HL-60/S4 treated with phorbol 12-myristate 13-acetate at 8.2 ng/mL for 4 days and 3 days (cell line): ENCODE results near the gene PLAAT2.
"Not testable (repeated sequence)": the region's sequence is repeated elsewhere in the genome, so short reads cannot be mapped to it uniquely, and the experiment has no call there.

Source experiments
- in situ Hi-C: fragments of 300-500 bp; cut with MboI; formaldehyde crosslinking; loops from 2 replicates; pipeline ENCODE4 v1.15.0; 2022; ENCODE audit warnings: low sequenced_read_pairs

The PLAAT2 gene

DNA sequence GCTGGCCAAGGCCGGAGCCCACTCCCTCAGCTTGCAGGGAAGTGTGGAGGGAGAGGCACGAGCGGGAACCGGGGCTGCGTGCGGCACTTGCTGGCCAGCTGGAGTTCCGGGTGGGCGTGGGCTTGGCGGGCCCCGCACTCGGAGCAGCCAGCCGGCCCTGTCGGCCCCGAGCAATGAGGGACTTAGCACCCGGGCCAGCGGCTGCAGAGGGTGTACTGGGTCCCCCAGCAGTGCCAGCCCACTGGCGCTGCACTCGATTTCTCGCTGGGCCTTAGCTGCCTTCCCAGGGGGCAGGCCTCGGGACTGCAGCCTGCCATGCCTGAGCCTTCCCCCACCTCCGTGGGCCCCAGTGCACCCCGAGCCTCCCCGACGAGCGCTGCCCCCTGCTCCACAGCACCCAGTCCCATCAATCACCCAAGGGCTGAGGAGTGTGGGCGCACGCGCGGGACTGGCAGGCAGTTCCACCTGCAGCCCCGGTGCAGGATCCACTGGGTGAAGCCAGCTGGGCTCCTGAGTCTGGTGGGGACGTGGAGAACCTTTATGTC lies 13.0 kb downstream of the PLAAT2 start:
- in situ Hi-C loops: not testable (repeated sequence)

DNA sequence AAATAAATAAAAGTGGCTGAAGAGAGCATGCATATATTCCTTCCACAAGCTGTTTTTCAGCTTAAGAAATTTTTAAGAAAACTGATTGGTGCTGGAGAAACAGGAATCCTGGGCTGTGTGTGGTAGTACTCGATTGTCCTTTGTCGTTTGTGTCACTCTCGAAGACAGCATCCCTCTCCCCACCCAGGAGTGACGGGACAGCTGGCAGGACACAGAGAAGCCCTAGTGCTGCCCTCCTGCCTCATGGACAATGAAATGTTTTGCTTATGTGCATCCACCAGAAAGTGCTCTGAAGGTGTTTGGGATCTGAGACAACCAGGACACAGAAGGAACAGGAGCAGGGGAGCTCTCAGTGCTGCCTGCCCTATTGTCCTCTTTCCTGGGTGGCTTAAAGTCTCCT lies 13.8 kb downstream of the PLAAT2 start:
- in situ Hi-C loops: no loop called here

DNA sequence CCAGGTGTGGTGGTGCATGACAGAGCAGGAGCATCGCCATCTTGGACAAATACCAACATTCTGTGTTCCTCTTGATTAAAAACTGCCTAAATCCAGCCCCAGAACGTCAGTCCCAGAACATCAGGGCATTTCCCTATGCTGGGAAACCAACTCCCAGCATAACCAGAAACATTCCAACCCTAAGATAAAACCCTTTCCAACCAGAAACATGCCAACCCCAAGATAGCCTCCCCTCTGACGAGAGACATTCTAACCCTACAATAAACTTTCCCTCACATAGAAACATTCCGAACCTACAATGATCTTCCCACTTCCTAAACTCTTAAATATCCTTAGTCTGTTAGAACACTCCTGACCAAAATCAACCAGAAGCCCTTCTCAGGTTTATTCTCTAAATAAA lies 15.0 kb downstream of the PLAAT2 start:
- in situ Hi-C loops: no loop called here

DNA sequence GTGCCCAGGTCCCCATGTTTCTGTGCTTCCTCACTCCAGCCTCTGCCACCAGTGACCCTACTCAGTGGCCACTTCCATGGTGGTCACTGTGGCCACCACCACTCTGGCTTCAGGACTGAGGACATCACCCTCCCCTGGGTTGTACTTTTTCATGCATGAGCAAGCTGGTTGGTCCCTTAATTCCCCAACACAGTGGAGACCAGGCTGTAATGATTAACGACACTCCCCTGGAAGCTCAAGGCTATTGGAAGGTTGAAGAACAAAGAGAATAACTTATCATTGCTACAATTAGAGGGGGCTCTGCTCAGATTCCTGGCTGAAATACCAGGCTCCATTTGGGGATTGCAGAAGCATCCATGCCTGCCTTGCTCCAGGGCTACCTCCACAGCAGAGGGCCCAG lies 16.1 kb downstream of the PLAAT2 start:
- in situ Hi-C loops: no loop called here

DNA sequence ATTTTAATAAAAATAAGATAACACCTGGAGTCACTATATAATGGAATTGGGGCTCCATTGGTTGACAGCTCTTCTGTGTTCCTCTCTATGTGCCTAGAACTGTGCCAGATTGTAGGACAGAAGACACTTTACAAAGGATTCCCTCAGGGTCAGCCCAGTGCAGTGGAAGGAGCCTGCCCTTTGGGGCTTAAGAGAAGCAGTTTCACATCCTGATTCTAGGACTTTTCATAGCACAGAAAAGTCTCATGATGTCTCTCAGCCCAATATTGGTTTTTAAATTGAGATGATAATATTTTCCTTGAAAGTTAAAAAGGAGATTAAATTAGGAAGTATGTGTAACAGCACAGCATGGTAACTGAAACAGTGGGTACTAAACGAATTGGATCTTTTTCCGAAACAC lies 19.5 kb downstream of the PLAAT2 start:
- in situ Hi-C loops: no loop called here

DNA sequence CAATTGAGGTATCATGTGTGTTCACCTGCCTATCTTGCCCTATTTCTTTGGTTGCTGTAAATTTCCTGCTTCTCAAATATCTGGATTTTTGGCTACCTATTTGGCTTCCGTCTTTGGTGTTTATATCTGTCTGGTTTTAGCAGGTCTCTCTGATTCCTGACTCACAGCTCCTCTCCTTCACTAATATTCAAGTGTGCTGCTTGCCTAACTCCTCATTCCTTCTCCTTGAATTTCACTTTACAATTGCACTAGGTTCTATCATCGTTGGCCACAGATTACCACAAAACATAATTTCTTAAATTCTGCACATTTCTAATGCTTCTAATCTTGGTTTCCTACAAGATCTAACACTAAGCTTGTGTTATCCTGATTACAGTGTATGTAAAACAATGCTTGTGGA lies 20.7 kb downstream of the PLAAT2 start:
- in situ Hi-C loops: not testable (repeated sequence)

DNA sequence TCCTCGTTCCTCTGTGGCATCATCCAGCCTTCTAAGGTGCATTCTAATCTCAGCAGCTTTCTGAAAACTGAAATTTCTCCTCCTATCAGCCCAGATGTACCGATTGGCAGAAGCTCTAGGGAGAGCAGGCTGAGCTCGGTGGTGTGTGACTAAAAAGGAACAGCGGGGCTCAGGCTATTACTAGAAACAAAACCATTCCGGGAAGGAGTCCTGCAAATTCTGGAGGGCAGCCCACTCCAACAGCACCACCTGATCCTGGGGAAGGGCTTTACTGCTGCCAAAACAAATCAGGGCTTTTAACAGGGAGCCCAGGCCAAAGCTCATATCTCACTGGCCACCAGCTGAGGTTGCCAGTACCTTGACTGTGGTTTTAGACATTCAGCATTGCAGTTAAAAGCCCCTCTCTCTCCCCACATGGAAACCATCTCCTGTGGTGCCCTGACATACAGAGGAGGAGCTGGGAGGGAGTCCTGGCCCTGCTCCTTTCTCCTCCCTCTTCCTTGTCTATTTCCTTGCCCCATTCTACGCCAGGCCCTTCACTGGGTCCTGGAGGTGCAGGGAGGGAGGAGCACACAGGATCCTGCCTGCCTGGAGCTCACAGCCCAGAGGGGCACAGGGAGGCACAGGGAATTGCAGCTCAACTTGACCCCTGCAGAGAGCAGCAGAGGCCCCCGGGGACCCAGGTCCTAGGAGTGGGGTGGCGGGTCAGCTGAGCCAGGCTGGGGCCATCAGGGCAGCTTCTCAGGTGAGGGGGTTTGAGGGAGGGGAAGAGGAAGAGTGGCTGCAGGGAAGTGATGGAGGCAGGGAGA lies 25.7 kb downstream of the PLAAT2 start:
- in situ Hi-C loops: no loop called here

DNA sequence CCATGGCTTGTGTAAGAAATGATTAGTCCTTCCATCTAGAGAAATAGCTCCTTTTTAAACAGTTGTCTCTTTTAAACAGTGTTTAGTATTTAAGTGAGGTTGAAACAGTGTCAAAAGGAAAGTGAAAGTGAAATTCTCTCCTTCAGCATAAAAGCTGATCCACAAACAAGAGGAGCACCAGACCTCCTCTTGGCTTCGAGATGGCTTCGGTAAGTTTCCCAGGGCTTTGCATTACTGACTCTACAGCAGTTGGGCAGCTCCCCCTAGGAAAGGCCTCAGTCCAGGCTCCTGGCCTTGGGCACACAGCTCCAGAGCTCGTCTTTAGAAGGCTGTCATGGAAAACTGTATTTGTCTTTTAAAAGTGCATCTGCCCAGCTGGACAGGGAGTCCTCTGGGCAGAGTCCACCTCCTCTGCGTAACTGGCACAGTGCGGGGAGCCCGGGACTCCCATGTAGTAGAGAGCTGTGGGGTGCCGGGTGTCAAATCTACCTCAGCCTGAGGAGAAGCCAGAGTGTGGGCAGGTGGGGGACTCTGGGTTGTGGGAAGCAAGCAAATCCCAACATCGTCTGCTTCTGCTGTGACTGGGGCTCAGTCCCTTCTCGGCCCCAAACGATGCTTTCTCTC lies 26.4 kb downstream of the PLAAT2 start, which contains the start of gene PLAAT4:
Gene PLAAT4 (plus strand): TSS at position 140 of the 624 bp plus-strand sequence. CDS start 61 bp downstream, at position 201.
- in situ Hi-C loops: no loop called here

DNA sequence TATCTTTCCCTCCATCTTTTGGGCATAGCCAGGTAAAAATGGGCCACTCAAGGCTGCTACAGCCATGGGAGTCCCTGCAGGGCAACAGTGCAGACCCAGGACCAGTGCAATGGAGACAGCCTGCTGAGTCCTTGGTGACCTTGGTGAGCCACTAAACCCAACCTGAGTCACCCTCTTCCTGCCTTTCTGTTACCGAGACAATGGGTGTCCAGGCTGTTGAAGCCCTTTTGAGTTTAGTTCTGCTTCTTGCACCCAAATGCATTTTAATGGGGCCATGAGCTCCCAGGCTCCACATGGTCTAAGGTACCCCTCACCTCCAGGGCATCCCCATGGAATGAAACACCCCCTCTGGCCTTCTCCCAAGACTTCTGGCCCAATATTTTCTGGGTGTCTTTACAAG lies 27.4 kb downstream of the PLAAT2 start:
- in situ Hi-C loops: no loop called here

DNA sequence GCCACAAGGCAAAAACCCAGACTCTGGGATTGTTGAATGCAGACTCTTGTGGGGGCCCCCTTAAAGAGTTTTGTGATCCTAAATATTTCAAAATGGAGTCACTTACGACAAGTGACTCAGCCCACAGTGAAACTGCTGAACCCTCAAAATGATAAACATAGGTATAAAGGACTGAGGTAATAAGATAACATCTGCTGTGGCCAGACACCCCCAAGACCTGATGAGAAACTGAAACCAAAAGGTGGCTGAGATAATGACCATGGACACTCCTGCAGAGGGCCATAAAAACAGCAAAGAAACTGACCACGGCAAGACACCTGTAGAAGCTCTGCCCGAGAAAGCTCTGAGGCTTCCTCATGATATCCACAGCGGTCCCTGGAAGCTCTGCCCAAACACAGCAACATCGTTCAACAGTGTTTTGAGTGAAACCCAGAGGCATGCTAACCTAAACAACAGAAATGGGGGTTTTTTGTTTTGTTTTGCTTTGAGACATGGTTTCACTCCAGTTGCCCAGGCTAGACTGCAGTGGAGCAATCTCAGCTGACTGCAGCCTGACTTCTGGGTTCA lies 28.2 kb downstream of the PLAAT2 start:
- in situ Hi-C loops: no loop called here

DNA sequence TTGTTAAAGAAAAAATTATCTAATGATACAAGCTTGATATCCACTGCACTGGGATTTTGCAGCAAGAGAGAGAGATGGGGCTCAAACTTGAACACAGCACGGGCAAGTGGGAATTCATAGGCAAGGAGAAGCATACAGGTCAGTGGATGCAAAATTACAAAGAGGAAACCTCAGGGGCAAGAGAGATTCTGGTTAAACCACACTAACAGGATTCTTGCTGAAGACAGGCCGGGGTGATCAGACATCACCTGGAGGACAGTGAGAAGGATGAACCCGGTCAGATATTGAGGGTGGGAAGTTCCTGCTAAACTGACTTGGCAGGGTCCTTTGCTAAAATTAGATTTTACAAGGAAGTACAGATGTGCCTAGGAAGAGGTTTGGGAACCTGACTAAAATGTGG lies 29.1 kb downstream of the PLAAT2 start:
- in situ Hi-C loops: no loop called here

DNA sequence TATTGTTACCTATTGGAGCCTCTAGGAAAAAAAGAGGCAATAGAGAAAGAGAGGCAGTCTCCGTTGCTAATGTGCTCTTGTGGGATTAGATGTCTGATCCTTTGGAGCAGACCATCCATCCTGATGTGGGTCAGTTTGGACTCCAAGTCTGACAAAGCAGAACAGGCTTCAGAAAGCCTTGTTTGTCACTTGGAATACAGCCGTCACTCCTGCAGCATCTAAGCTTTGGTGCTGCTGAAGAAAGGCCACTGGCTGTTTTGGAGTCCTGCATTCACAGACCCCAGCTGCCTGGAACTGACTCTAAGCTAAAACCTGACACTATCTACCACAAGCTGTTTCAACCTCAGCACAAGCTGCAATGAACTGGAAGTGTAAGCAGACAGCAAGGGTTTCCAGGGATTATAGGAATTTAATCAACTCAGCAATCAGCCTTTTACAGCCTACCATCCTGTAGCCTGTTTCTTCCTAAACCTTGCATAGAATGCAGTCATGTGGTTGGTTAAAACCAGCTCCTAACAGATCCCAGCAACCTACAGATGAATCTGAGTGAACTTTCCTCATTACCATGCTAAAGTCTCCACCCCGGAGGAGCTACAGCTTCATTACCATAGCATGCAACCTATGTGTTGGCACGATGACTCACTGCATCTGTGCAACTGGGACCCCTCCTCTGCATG lies 30.2 kb downstream of the PLAAT2 start:
- in situ Hi-C loops: no loop called here

DNA sequence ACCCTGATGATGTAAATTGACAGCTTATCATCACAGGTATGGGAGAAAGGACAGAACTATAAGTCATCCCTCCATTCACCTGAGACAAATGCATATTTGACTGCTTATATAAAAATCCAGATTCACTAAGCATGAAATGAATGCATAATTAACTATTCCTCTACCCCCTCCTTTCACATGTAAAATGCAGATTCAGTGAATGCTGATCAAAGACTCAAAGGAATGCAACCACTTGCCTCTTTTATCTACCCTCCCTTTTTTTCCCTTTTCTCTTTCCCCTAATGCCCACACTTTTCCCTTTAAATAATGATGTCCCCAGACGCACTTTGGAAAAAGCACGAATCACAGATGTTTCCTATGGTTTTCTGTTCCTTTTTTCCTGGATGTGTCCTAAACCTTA lies 31.1 kb downstream of the PLAAT2 start:
- in situ Hi-C loops: no loop called here

DNA sequence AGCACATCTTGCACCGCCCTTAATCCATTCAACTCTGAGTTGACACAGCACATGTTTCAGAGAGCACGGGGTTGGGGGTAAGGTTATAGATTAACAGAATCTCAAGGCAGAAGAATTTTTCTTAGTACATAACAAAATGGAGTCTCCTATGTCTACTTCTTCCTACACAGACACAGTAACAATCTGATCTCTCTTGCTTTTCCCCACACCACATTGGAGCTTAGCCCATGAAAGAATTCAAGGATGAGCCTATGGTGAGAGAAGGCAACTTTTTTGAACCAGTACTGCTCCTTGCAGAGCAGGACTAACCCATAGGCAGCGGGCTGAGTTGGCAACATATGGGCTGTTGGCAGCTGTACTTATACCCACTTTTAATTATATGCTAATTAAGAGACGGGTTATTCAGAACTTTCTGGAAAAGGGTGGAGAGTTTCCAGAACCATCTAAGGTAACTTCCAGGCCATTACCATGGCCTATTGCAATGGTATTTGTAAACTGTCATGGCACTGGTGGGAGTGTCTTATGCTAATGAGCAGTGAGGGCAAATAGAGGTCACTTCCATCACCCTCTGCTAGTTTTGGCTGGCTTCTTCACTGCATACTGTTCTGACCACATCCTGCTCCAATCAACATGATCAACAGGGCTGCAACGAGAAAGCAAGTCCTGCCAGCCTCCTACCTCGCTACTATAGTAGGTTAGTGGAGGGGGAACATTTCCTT lies 31.9 kb downstream of the PLAAT2 start:
- in situ Hi-C loops: not testable (repeated sequence)

DNA sequence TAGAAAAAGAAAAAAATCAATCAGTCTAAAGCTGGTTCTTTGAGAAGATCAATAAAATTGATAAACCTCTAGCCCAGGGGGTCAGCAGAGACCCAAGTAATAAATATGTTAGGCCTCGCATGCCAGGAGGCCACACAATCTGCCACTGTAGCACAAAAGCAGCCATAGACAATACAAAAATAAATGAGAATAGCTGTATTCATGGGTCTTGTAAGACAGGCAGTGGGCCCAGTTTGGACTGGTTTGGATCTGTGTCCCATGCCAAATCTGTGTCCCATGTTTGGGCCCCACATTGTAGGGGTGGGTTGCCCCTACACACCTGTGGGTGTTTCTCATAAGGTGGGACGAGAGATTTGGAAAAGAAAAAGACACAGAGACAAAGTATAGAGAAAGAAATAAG lies 33.2 kb downstream of the PLAAT2 start:
- in situ Hi-C loops: no loop called here

DNA sequence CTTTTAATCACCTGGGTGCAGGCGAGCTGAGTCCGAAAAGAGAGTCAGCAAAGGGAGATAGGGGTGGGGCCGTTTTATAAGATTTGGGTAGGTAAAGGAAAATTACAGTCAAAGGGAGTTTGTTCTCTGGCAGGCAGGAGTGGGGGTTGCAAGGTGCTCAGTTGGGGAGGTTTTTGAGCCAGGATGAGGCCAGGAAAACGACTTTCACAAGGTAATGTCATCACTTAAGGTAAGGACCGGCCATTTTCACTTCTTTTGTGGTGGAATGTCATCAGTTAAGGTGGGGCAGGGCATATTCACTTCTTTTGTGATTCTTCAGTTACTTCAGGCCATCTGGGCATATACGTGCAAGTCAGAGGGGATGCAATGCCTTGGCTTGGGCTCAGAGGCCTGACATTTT lies 33.8 kb downstream of the PLAAT2 start:
- in situ Hi-C loops: not testable (repeated sequence)

DNA sequence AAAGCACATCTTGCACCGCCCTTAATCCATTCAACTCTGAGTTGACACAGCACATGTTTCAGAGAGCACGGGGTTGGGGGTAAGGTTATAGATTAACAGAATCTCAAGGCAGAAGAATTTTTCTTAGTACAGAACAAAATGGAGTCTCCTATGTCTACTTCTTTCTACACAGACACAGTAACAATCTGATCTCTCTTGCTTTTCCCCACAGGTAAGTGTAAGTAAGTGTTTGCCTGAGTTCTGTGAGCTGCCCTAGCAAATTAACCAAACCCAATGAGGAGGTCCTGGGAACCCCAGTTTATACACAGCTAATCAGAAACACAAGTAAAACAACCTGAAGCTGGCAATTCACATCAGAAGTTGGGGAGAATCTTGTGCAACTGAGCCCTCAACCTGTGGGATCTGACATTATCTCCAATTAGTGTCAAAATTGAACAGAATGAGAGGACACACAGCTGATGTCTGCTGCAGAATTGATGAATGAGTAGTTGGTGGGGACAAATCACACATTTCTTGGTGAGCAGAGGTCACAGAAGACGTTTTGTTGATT lies 34.4 kb downstream of the PLAAT2 start:
- in situ Hi-C loops: not testable (repeated sequence)

DNA sequence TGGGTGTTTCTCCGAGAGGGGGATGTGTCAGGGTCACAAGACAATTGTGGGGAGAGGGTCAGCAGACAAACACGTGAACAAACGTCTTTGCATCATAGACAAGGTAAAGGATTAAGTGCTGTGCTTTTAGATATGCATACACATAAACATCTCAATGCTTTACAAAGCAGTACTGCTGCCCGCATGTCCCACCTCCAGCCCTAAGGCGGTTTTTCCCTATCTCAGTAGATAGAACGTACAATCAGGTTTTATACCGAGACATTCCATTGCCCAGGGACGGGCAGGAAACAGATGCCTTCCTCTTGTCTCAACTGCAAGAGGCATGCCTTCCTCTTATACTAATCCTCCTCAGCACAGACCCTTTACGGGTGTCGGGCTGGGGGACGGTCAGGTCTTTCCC lies 35.0 kb downstream of the PLAAT2 start:
- in situ Hi-C loops: not testable (repeated sequence)

DNA sequence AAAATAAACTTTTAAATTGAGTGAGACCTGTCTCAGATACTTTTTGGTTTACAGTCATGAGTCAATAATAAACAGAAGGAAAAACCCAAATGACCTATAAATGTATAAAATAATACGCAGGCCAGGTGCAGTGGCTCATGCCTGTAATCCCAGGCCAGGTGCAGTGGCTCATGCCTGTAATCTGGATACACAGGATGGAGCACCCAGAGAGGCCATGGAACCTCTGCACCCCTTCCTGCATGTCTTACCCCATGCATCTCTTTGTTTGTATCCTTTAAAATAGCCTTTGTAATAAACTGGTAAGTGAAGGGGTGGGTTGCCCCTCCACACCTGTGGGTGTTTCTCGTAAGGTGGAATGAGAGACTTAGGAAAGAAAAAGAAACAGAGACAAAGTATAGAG lies 35.5 kb downstream of the PLAAT2 start:
- in situ Hi-C loops: no loop called here

DNA sequence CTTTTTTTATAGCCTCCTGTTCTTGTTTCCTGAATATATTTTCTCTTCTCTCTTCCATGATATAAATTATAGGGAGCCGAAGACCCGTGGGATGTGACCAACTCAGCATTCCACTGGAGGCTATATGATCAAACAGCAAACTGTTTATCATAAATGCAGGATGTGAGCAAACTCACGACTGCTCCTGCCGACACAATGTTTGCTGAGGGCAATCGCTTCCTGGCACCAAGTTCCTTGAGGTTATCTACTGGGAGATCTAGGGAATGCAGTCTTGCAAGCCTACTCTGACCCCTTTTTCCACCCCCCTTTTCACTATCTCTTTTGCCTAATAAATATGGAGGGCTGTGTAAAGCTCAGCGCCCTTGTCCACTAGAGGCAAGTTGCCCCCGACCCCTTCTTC lies 40.0 kb downstream of the PLAAT2 start:
- in situ Hi-C loops: no loop called here
